ENCODE results near the gene ZNF326.
"Not testable (repeated sequence)": the region's sequence is repeated elsewhere in the genome, so short reads cannot be mapped to it uniquely, and the experiment has no call there.

ZNF326 gene

DNA sequence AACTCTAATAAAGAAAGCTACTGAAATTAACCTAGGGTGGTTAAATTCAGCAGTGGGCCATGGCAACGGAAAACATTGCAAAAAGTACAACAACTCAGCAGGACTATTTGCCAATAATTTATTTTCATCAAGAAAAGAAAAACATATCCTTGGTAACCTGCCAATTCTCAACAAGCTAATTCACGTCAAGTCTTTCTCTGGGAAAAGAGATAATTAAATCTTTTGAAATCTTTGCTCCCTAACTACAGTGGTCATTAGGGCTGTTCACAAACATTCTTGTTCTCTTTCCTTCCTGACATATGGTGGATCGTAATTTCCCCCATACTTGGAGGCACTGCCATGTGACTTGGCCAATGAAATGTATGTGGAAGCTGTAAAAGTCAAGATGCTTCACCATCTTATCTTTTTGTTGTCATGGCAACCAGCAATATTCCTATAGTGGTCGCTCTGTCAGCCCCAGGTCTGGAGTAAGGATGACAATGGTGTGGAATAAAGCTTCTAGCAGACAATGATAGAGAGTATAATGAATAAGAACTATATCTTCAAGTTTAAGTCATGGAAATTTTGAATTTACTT lies 29.6 kb upstream of the ZNF326 start:
- no peak for DNase-seq (ENCODE audit: low read depth in 3 of 3)

GRCh38 chr1:89966656-89967055 lies 28.3 kb upstream of the ZNF326 start:
- no peak for DNase-seq (ENCODE audit: low read depth in 3 of 3)

- no peak for DNase-seq (ENCODE audit: low read depth in 3 of 3)
Observed at GRCh38 chr1:89971600-89971999, 23.3 kb upstream of the ZNF326 start.

- DNase-seq (ENCODE audit: low read depth in 3 of 3), result no peak
Observed at GRCh38 chr1:89972024-89972423, 22.9 kb upstream of the ZNF326 start.

- no peak for DNase-seq (ENCODE audit: low read depth in 3 of 3)
Observed at GRCh38 chr1:89973471-89974127, 21.3 kb upstream of the ZNF326 start.

DNA sequence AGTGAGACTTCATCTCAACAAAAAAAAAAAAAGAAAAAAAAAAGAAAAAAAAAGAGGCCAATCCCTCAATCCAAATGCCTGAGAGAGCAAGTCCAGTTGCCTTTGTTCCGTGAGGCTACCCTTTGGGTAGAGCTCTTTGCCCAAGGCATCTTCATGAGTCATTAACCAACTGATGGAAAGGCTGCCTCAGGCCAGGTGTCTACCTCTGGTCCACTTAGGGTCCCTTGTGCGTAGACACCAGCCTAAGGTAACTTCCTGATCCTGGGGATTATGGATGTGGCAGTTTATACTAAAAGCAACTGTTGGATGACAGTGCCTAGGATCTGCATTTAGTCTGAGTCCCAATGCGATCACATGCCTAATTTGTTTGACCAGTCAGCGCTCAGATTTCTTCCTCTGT lies 20.7 kb upstream of the ZNF326 start:
- no peak for DNase-seq (ENCODE audit: low read depth in 3 of 3)

- no peak for DNase-seq (ENCODE audit: low read depth in 3 of 3)
Observed at GRCh38 chr1:89974696-89975470, 20.0 kb upstream of the ZNF326 start.

DNA sequence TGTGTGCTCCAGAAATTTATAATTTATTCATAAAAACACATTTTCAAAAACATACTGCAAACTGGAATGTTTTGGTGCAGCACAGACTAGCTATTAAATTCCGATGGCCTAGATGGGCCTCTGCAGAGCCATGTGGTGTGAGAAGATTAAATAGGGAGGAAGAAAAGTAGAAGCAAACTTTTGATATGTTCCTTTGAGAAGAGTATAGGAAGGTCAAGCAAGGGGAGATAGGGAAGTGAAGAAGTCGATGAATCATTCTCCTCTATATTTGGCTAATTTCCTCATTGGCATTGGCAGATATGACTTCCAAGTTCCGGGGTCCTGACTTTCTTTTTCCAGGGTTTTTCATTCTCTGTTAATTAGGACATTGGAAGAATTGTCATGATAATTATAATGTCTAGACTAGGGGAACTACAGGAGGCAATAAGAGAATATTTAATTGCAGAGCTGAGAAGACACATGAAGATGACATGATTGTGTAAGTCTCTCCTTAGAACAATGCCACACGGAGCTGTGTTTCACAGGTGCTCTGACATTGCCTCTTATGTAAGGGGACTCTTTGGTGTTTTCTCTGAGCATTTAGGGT lies 19.3 kb upstream of the ZNF326 start:
- DNase-seq (ENCODE audit: low read depth in 3 of 3), result no peak

GRCh38 chr1:89978755-89979154 lies 16.2 kb upstream of the ZNF326 start:
- no peak for DNase-seq (ENCODE audit: low read depth in 3 of 3)

GRCh38 chr1:89980605-89981004 lies 14.3 kb upstream of the ZNF326 start:
- DNase-seq (ENCODE audit: low read depth in 3 of 3), result no peak

- DNase-seq (ENCODE audit: low read depth in 3 of 3), result not testable (repeated sequence)
Observed at GRCh38 chr1:89982846-89983245, 12.1 kb upstream of the ZNF326 start.

DNA sequence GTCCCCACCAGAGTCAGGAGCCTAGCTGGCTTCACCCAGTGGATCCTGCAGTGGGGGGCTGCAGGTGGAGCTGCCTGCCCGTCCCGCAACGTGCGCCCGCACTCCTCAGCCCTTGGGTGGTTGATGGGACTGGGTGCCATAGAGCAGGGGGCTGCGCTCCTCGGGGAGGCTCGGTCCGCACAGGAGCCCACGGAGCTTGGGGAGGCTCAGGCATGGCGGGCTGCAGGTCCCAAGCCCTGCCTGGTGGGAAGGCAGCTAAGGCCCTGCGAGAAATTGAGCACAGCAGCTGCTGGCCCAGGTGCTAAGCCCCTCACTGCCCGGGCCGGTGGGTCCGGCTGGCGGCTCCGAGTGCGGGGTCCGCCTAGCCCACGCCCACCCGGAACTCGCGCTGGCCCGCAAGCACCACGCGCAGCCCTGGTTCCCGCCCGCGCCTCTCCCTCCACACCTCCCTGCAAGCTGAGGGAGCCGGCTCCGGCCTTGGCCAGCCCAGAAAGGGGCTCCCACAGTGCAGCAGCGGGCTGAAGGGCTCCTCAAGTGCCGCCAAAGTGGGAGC lies 10.3 kb upstream of the ZNF326 start:
- DNase-seq (ENCODE audit: low read depth in 3 of 3), result not testable (repeated sequence)

- DNase-seq (ENCODE audit: low read depth in 3 of 3), result no peak
Observed at GRCh38 chr1:89986020-89986419, 8.9 kb upstream of the ZNF326 start.

DNA sequence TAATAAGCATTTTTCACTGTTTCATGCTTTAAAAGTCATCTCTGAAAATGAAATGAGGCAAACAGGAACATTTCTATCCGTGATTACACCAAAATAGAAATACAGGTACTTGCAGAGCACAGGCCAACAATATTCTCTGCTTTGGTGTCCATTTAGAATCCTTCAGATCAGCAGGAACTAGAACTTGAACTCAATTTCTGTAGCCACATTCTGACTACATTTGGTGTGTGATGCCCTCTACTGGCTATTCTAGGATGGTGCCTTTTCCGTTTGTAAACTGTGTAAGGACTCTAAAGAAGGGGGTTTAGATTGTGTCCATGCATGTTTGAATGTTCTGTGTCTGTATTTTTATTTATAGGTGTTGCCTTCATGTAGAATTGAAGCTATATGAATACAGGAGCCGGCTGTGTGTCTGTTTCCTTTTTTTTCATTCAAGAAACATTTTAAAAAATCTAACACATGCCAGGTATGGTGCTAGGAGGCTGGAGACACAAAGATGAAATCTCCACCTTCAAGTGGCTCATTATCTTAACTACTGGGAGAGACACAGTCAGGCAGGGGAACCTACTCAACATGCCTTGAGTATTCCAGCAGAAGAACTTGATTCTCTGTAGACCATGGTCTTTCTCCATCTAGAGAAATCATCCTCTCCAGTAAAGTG lies 7.6 kb upstream of the ZNF326 start:
- DNase-seq (ENCODE audit: low read depth in 3 of 3), result peak in 1 of 3 donors; percentile 26

GRCh38 chr1:89989099-89989498 lies 5.8 kb upstream of the ZNF326 start:
- DNase-seq (ENCODE audit: low read depth in 3 of 3), result no peak

DNA sequence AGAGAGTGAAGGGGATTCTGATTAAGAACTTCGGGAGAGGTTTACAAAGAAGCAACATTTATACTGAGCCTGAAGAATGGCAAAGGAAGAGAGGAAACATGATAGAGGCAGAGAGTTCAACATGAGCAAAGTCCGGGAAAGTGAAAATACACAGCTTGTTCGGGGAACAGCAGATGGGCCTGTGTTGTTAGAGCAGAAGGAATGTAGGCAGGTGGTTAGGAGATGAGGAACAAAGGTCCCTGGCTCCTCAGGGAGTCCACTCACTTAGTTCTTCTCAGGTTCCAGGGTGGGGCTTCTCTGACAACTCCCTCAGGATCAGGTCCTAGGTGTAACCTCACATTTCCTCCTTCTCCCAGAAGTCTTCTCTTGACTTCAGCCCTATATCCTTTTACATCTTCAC lies 5.1 kb upstream of the ZNF326 start:
- DNase-seq (ENCODE audit: low read depth in 3 of 3), result no peak

DNA sequence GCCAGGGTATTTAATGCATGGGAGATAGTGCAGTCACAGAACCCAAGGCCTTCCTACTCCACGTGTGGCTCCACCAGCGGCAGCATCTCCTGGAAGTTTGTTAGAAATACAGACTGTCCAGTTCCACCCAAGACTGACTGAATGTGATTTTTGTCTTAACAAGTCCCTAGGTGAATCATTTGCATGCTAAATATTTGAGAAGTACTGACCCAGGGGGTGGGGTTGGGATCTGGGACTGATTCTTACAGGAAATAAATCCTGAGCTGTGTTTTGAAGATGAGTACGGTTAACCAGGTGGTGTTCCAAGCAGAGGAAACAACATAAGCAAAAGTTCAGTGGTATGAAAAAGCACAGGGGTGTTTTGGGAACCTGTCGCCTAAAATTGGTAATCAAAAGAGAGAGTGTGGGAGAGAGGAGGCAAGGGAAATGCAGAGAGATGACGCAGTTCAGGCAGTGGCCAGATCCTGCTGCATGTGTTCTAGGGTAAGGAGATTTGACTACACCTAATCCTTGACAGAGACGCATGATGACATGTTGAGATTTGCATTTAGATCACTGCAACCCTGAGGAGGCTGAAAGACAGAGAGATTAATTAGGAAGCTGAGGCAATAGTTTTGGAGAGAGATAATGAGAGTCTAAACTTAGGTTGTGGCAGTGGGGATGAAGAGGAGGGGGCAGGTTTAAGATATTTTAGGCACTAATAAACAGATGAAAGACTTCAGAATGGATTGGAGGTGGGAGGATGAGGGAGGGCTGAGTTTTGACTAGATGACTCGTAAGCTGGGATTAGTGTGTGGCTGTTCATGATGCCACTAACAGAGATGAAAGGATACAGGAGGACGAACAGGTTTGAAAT lies 3.7 kb upstream of the ZNF326 start:
- no peak for DNase-seq (ENCODE audit: low read depth in 3 of 3)

DNA sequence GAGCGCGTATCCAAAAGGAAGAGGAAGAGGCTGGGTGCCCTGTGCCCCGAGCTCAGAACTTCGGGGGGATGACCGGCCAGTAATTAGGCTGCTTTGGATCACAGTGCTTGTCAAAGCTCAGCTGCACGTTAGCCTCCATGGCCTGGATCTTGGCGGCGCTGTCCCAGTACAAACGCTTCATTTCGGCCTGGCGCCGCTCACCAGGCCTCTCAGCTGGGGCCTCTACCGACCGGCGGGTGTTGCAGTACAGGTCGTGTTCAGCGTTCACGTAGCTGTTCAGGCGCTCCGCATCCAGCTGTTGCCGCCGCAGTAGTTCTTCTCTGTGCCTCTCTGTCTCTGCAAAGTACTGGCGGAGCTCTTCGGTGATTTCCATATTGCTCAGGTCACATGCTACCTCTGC lies 1.4 kb upstream of the ZNF326 start:
- DNase-seq (ENCODE audit: low read depth in 3 of 3), result no peak

DNA sequence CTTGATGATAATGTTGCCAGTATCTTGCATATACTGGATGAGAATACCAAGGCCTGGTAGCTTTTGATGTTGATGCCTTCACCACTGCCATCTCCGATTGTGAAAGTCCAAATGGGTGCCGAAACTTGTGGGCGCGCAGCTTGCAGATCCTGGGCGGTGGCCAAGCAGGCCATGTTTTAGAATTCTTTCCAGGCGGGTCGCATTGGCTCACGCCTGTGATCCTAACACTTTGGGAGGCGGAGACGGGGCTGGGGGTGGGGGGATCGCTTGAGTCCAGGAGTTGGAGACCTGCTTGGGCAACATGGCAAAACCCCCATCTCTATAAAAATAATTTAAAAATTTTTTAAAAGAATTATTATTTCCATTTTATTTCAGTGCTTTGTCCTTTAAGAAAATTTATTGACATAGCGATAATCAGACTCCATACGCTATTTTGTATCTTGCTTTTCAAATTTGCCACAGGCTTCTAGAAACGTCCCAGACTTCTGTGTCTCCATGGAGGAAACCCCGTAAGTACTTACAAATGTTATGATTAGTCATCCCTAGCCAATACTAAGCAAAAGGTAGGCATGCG lies 592 bp upstream of the ZNF326 start:
- DNase-seq (ENCODE audit: low read depth in 3 of 3), result no peak

- DNase-seq (ENCODE audit: low read depth in 3 of 3), result no peak
Observed at GRCh38 chr1:89995598-89996449, 914 bp downstream of the ZNF326 start.
